B cell (primary cell): ENCODE results near the gene CCN5. TPM values are rescaled to one million over a fixed set of nuclear protein-coding genes. Genes with fewer than 3 reads are reported as not detected.

Source experiments
- ATAC-seq: fragments of 200-7000 bp; cut with Tn5 transposase; one replicate; pipeline ENCODE4 v1.10.0; 2021; ENCODE audit warnings: low read depth, mild to moderate bottlenecking, moderate number of reproducible peaks, moderate library complexity
- CTCF ChIA-PET: fragments of 350-600 bp; sonication (Branson Sonifier 250); formaldehyde crosslinking; loops from one replicate; lab custom pipeline; 2021; ENCODE audit warnings: antibody characterized with exemption, inconsistent platforms; lab: Charles Lee
- POLR2A ChIA-PET: fragments of 350-600 bp; sonication (Branson Sonifier 250); formaldehyde crosslinking; loops from one replicate; lab custom pipeline; 2021; ENCODE audit warnings: antibody characterized with exemption; lab: Charles Lee
- DNase-seq: peaks from one replicate; pipeline ENCODE4 v3.0.0; 2013
- H2AFZ ChIP-seq: 2 replicates; pipeline ENCODE4 v1.6.1; 2012; ENCODE audit warnings: mild to moderate bottlenecking, low read depth, low read length; ENCODE audit not compliant: insufficient read depth, poor library complexity, severe bottlenecking
- H3K27ac ChIP-seq, 2 donors: 1 replicate in 1 of 2; 2 replicates in 1 of 2; pipeline ENCODE4 v1.5.1; 2012 to 2013; ENCODE audit warnings: low read length in 2 of 2, mild to moderate bottlenecking in 2 of 2, moderate library complexity in 1 of 2
- H3K27me3 ChIP-seq, 4 experiments: fragments of 200-600 bp in 1 of 4; sonication (generic) in 1 of 4; replicated peaks in 1 of 4; 1 replicate in 2 of 4; 2 replicates in 2 of 4; pipeline versions ENCODE4 v1.6.1 to v1.7.0; 2013 to 2016; ENCODE audit warnings: low read length in 3 of 4, mild to moderate bottlenecking in 2 of 4, mixed read lengths in 1 of 4, moderate library complexity in 1 of 4; ENCODE audit not compliant: insufficient read depth in 4 of 4, control insufficient read depth in 3 of 4; ENCODE audit errors: control extremely low read depth in 1 of 4
- H3K36me3 ChIP-seq, 2 experiments: replicated peaks in 1 of 2; 1 replicate in 1 of 2; 2 replicates in 1 of 2; pipeline versions ENCODE4 v1.6.1 to v1.7.1; 2013; ENCODE audit warnings: low read length in 1 of 2; ENCODE audit not compliant: insufficient read depth in 2 of 2, control insufficient read depth in 1 of 2; ENCODE audit errors: control extremely low read depth in 1 of 2, extremely low read depth in 1 of 2
- H3K4me1 ChIP-seq, 2 donors: fragments of 200-600 bp in 1 of 2; sonication (generic) in 1 of 2; 1 replicate in 1 of 2; 2 replicates in 1 of 2; pipeline versions ENCODE4 v1.5.1 to v1.6.1; 2013 to 2017; ENCODE audit warnings: low read length in 2 of 2; ENCODE audit not compliant: control insufficient read depth in 2 of 2, insufficient read depth in 2 of 2
- H3K4me2 ChIP-seq: replicated peaks from 2 replicates; pipeline ENCODE3; 2012; ENCODE audit warnings: mild to moderate bottlenecking, low read depth, low read length; ENCODE audit not compliant: poor library complexity, severe bottlenecking
- H3K4me3 ChIP-seq, 5 experiments: fragments of 200-600 bp in 1 of 5; sonication (generic) in 1 of 5; 1 replicate in 3 of 5; 2 replicates in 2 of 5; pipeline versions ENCODE4 v1.5.1 to v1.7.0; 2011 to 2016; ENCODE audit warnings: low read length in 4 of 5, mild to moderate bottlenecking in 4 of 5, low read depth in 2 of 5, control low read depth in 1 of 5, moderate library complexity in 1 of 5; ENCODE audit not compliant: insufficient read depth in 1 of 5; ENCODE audit errors: control extremely low read depth in 1 of 5, extremely low read depth in 1 of 5
- H3K79me2 ChIP-seq: fragments of 200-600 bp; sonication (generic); one replicate; pipeline ENCODE4 v1.6.0; 2016; ENCODE audit warnings: low read length; ENCODE audit not compliant: control insufficient read depth, insufficient read depth
- H3K9ac ChIP-seq: fragments of 200-600 bp; sonication (generic); 2 replicates; pipeline ENCODE4 v1.6.1; 2017; ENCODE audit warnings: mild to moderate bottlenecking, low read length, moderate library complexity
- H3K9me3 ChIP-seq, 3 donors: one replicate each; pipeline versions ENCODE4 v1.6.1 to v1.7.1; 2013; ENCODE audit warnings: low read length in 2 of 3; ENCODE audit not compliant: control insufficient read depth in 2 of 3, insufficient read depth in 1 of 3; ENCODE audit errors: control extremely low read depth in 1 of 3
- H4K20me1 ChIP-seq: 2 replicates; pipeline ENCODE4 v1.6.0; 2012; ENCODE audit warnings: mild to moderate bottlenecking, low read length; ENCODE audit not compliant: insufficient read depth, control insufficient read depth, poor library complexity, severe bottlenecking
- H3K27ac Mint-ChIP-seq: one replicate; pipeline ENCODE4 v1.8.0; 2021; ENCODE audit warnings: mixed read lengths
- H3K27me3 Mint-ChIP-seq: one replicate; pipeline ENCODE4 v1.8.0; 2021; ENCODE audit warnings: mixed read lengths
- H3K4me1 Mint-ChIP-seq: one replicate; pipeline ENCODE4 v1.8.0; 2021; ENCODE audit warnings: mixed read lengths
- H3K4me3 Mint-ChIP-seq: one replicate; pipeline ENCODE4 v1.8.0; 2021; ENCODE audit warnings: mixed read lengths
- H3K9me3 Mint-ChIP-seq: one replicate; pipeline ENCODE4 v1.8.0; 2022; ENCODE audit warnings: mixed read lengths; ENCODE audit not compliant: insufficient read depth
- CTCF ChIP-seq: fragments of 200-600 bp; IDR thresholded peaks from one replicate; pipeline ENCODE4 v1.8.0; 2022; ENCODE audit warnings: antibody characterized with exemption, mild to moderate bottlenecking
- EZH2 ChIP-seq: IDR thresholded peaks from 2 replicates; pipeline ENCODE4 v1.6.1; 2012; ENCODE audit warnings: borderline replicate concordance, low read depth, mild to moderate bottlenecking, moderate library complexity, low read length; ENCODE audit not compliant: insufficient read depth, poor library complexity, severe bottlenecking
- WGBS: methylation state at CpG from one replicate; pipeline ENCODE4 v1.1.5; 2013; ENCODE audit warnings: missing lambda C conversion rate; ENCODE audit not compliant: insufficient coverage; 5-methylcytosine and 5-hydroxymethylcytosine counted together
- intact Hi-C: fragments of 100-400 bp; cut with micrococcal nuclease; formaldehyde crosslinking; loops from one replicate; pipeline ENCODE4 v1.10.0; 2022
- polyA plus RNA-seq: library from polyadenylated mRNA; depleted of rRNA; stranded (reverse); fragments of >200 nt; gene quantifications from 2 replicates; pipeline ENCODE4 v1.2.3, GENCODE V29; 2012
- total RNA-seq, 2 donors: library from RNA; stranded (reverse); fragments of 120-200 nt in 1 of 2; gene quantifications; 1 replicate in 1 of 2; 2 replicates in 1 of 2; pipeline versions ENCODE4 v1.2.3 to v1.2.4, GENCODE V29; 2013 to 2022

Gene CCN5
- total and polyA plus RNA-seq, 2 donors (not counting 1 experiment from before 2014, with no cell fraction given) = not detected

GRCh38 chr20:44735816-44736169 is 20.6 kb downstream of the CCN5 start:
- peak overlapping the region; percentile 53 for H2AFZ ChIP-seq
- TF ChIP-seq CTCF (no peak), EZH2 (no peak)
- no peak overlapping the region for H3K9ac ChIP-seq
- POLR2A ChIA-PET = no interaction called here
- Mint-ChIP-seq H3K27ac (no peak overlapping the region), H3K4me1 (peaks cover 13% of the 10 kb centered on the region), H3K9me3 (peaks cover 4% of the 10 kb centered on the region), H3K27me3 (no peaks in the 10 kb centered on the region), H3K4me3 (peak overlapping the region; percentile 81)
- DNase-seq (no peak), ATAC-seq (no peak)
- intact Hi-C loops = loop anchor here (5.0 kb wide), 1 partner anchor 258 kb away; the partner anchor contains the start of gene TTPAL
- CTCF ChIA-PET = interaction anchor here (1.5 kb wide), 1 partner anchor 11 kb away, joined by 3 read pairs; no protein-coding TSS in a partner anchor
- H4K20me1 ChIP-seq = no peaks in the 10 kb centered on the region
- H3K36me3 ChIP-seq = no peaks in the 10 kb centered on the region
- H3K4me3 ChIP-seq = peak overlapping the region in 1 of 5 experiments; percentile 3
- H3K27ac ChIP-seq = no peak overlapping the region
- peaks cover 0 to 12% (median 0%) of the 10 kb centered on the region in 3 donors for H3K9me3 ChIP-seq
- H3K27me3 ChIP-seq = no peaks in the 10 kb centered on the region
- H3K4me2 ChIP-seq = peak overlapping the region; percentile 42
- H3K4me1 ChIP-seq = no peaks in the 10 kb centered on the region
- no peaks in the 10 kb centered on the region for H3K79me2 ChIP-seq
- whole genome bisulfite sequencing = no CpG with 5 or more reads among the region's 4 CpGs

- no peak overlapping the region for H3K9ac ChIP-seq
- ATAC-seq (peak; percentile 60), DNase-seq (peak; percentile 68)
- H3K4me3 ChIP-seq = peak overlapping the region in 2 of 5 experiments; percentile 3 to 18
- H3K4me1 ChIP-seq = no peaks in the 10 kb centered on the region
- POLR2A ChIA-PET = no interaction called here
- intact Hi-C loops = loop anchor here (5.0 kb wide), 1 partner anchor 259 kb away; the partner anchor contains the start of gene TTPAL
- no peak overlapping the region for H3K27ac ChIP-seq
- CTCF ChIA-PET = interaction anchor here (1.0 to 2.9 kb wide), 2 partner anchors 11 to 53 kb away, joined by 3 to 10 read pairs; no protein-coding TSS in a partner anchor
- peaks cover 0 to 12% (median 0%) of the 10 kb centered on the region in 3 donors for H3K9me3 ChIP-seq
- peaks cover 14% of the 10 kb centered on the region for H3K4me1 Mint-ChIP-seq
- no peaks in the 10 kb centered on the region for H3K27me3 ChIP-seq
- H3K79me2 ChIP-seq = no peaks in the 10 kb centered on the region
- TF ChIP-seq EZH2 (no peak), CTCF (no peak)
- peak overlapping the region; percentile 81 for H3K4me3 Mint-ChIP-seq
- WGBS = 70% methylated on average over 5 of the region's 6 CpGs
- no peaks in the 10 kb centered on the region for H3K36me3 ChIP-seq
- no peaks in the 10 kb centered on the region for H4K20me1 ChIP-seq
- H3K9me3 Mint-ChIP-seq = peaks cover 4% of the 10 kb centered on the region
- peak overlapping the region; percentile 42 for H3K4me2 ChIP-seq
- H3K27me3 Mint-ChIP-seq = peaks cover under 1% of the 10 kb centered on the region
- H2AFZ ChIP-seq = peak overlapping the region; percentile 53
- H3K27ac Mint-ChIP-seq = peak overlapping the region; percentile 80
These were observed 21.2 kb downstream of the CCN5 start for GRCh38 chr20:44736170-44737021.
